Measurements from ENCODE around the gene NUMBL.

NUMBL gene

GRCh38 chr19:40688309-40688708 lies 2.1 kb downstream of the NUMBL start:
- no peak for TF ChIP-seq ZBTB7A (IDR thresholded peaks at IDR 0.05; ENCODE audit: low read depth)
- TF ChIP-seq TCF12 (IDR thresholded peaks at IDR 0.05; ENCODE audit: low read depth): no peak
- TF ChIP-seq NFIC (IDR thresholded peaks at IDR 0.05): no peak
- TF ChIP-seq RAD21 (IDR thresholded peaks at IDR 0.05; ENCODE audit: low read depth): no peak
- TF ChIP-seq REST (IDR thresholded peaks at IDR 0.05; ENCODE audit: low read depth): no peak
- TF ChIP-seq MAX (IDR thresholded peaks at IDR 0.05): no peak
- no peak for TF ChIP-seq FOXM1 (IDR thresholded peaks at IDR 0.05; ENCODE audit: borderline replicate concordance, low read depth)
- no peak for TF ChIP-seq YY1 (IDR thresholded peaks at IDR 0.05; ENCODE audit: low read depth)
- TF ChIP-seq USF1 (IDR thresholded peaks at IDR 0.05): no peak
- no peak for TF ChIP-seq CREB1 (IDR thresholded peaks at IDR 0.05; ENCODE audit: low read depth)
- no peak for TF ChIP-seq TEAD4 (IDR thresholded peaks at IDR 0.05)
- TF ChIP-seq EP300 (IDR thresholded peaks at IDR 0.05; ENCODE audit: borderline replicate concordance): no peak
- TF ChIP-seq EGR1 (IDR thresholded peaks at IDR 0.05): no peak
- TF ChIP-seq TAF1 (IDR thresholded peaks at IDR 0.05; ENCODE audit: low read depth): no peak
- TF ChIP-seq CEBPB (IDR thresholded peaks at IDR 0.05): no peak

GRCh38 chr19:40687525-40688016 lies 2.9 kb downstream of the NUMBL start:
- TF ChIP-seq CEBPB (IDR thresholded peaks at IDR 0.05) (no peak), REST (IDR thresholded peaks at IDR 0.05; ENCODE audit: low read depth) (no peak), CREB1 (IDR thresholded peaks at IDR 0.05; ENCODE audit: low read depth) (no peak), USF1 (IDR thresholded peaks at IDR 0.05) (no peak), TAF1 (IDR thresholded peaks at IDR 0.05; ENCODE audit: low read depth) (no peak), EP300 (IDR thresholded peaks at IDR 0.05; ENCODE audit: borderline replicate concordance) (no peak), TCF12 (IDR thresholded peaks at IDR 0.05; ENCODE audit: low read depth) (no peak)

- TF ChIP-seq MAX (IDR thresholded peaks at IDR 0.05) (no peak), EGR1 (IDR thresholded peaks at IDR 0.05) (no peak), RAD21 (IDR thresholded peaks at IDR 0.05; ENCODE audit: low read depth) (no peak), USF1 (IDR thresholded peaks at IDR 0.05) (no peak), REST (IDR thresholded peaks at IDR 0.05; ENCODE audit: low read depth) (no peak), TCF12 (IDR thresholded peaks at IDR 0.05; ENCODE audit: low read depth) (no peak), TEAD4 (IDR thresholded peaks at IDR 0.05) (no peak), TAF1 (IDR thresholded peaks at IDR 0.05; ENCODE audit: low read depth) (no peak), CREB1 (IDR thresholded peaks at IDR 0.05; ENCODE audit: low read depth) (no peak), NFIC (IDR thresholded peaks at IDR 0.05) (no peak), ZBTB7A (IDR thresholded peaks at IDR 0.05; ENCODE audit: low read depth) (no peak), FOXM1 (IDR thresholded peaks at IDR 0.05; ENCODE audit: borderline replicate concordance, low read depth) (no peak), CEBPB (IDR thresholded peaks at IDR 0.05) (no peak), EP300 (IDR thresholded peaks at IDR 0.05; ENCODE audit: borderline replicate concordance) (no peak), YY1 (IDR thresholded peaks at IDR 0.05; ENCODE audit: low read depth) (no peak)
Measured at GRCh38 chr19:40686882-40687524, 3.4 kb downstream of the NUMBL start.

GRCh38 chr19:40685563-40685962 lies 4.9 kb downstream of the NUMBL start:
- TF ChIP-seq MAX (IDR thresholded peaks at IDR 0.05): no peak
- TF ChIP-seq USF1 (IDR thresholded peaks at IDR 0.05): no peak
- no peak for TF ChIP-seq CREB1 (IDR thresholded peaks at IDR 0.05; ENCODE audit: low read depth)
